Heart right ventricle (tissue), 16 donors: ENCODE data around the gene SMARCD2. TPM values are rescaled to one million over a fixed set of nuclear protein-coding genes. Genes with fewer than 3 reads are reported as not detected.

Experiments
- ATAC-seq, 8 donors: fragments of 200-7000 bp; cut with Tn5 transposase; one replicate each; pipeline ENCODE4 v1.9.1; 2020; ENCODE audit warnings: mild to moderate bottlenecking in 8 of 8, moderate library complexity in 8 of 8, moderate number of reproducible peaks in 1 of 8
- DNase-seq, 2 donors: peaks; one replicate each; pipeline ENCODE4 v3.0.0-alpha.2; 2020
- H3K27ac ChIP-seq, 10 donors: fragments of 200-600 bp; sonication (generic) in 2 of 10; one replicate each; pipeline versions ENCODE4 v1.5.0 to v1.8.0; 2020 to 2022; ENCODE audit warnings: mild to moderate bottlenecking in 3 of 10
- H3K27me3 ChIP-seq, 7 donors: fragments of 200-600 bp; one replicate each; pipeline ENCODE4 v1.8.0; 2021 to 2022; ENCODE audit warnings: mild to moderate bottlenecking in 2 of 7
- H3K36me3 ChIP-seq, 9 donors: fragments of 200-600 bp; sonication (generic) in 1 of 9; one replicate each; pipeline versions ENCODE4 v1.5.0 to v1.8.0; 2020 to 2022; ENCODE audit warnings: mild to moderate bottlenecking in 2 of 9
- H3K4me1 ChIP-seq, 9 donors: fragments of 200-600 bp; sonication (generic) in 1 of 9; one replicate each; pipeline versions ENCODE4 v1.5.0 to v1.8.0; 2020 to 2022; ENCODE audit warnings: mild to moderate bottlenecking in 4 of 9
- H3K4me3 ChIP-seq, 10 donors: fragments of 200-600 bp; sonication (generic) in 2 of 10; one replicate each; pipeline versions ENCODE4 v1.5.0 to v1.8.0; 2020 to 2022; ENCODE audit warnings: mild to moderate bottlenecking in 7 of 10, moderate library complexity in 2 of 10
- H3K9me3 ChIP-seq, 11 donors: fragments of 200-600 bp in 10 of 11; sonication (generic) in 2 of 11; one replicate each; pipeline versions ENCODE4 v1.5.0 to v1.8.0; 2013 to 2022; ENCODE audit warnings: mild to moderate bottlenecking in 2 of 11, control low read depth in 1 of 11, moderate library complexity in 1 of 11
- CTCF ChIP-seq, 9 donors: fragments of 200-600 bp; sonication (generic) in 2 of 9; IDR thresholded peaks; one replicate each; pipeline versions ENCODE4 v1.5.0 to v1.8.0; 2021 to 2022; ENCODE audit warnings: antibody characterized with exemption in 9 of 9, mild to moderate bottlenecking in 5 of 9, moderate library complexity in 1 of 9
- whole genome bisulfite sequencing, 2 donors: extraction: QIAGEN DNeasy Blood & Tissue Kit; methylation state at CpG; one replicate each; pipeline ENCODE4 v1.1.7; 2013; ENCODE audit warnings: inconsistent platforms in 1 of 2; 5-methylcytosine and 5-hydroxymethylcytosine counted together
- intact Hi-C, 10 donors: fragments of 100-400 bp; cut with DNase I; formaldehyde crosslinking; loops; one replicate each; pipeline versions ENCODE4 v1.11.1 to v1.14.2; 2022
- polyA plus RNA-seq, 2 donors: library from polyadenylated mRNA; stranded (reverse); fragments of 200-250 nt; gene quantifications; one replicate each; pipeline ENCODE4 v1.2.3, GENCODE V29; 2013
- total RNA-seq, 10 donors: library from RNA; stranded (reverse); fragmentation: NEBNext Ultra II Directional in 3 of 10; extraction: Animal tissue kit (Norgen Biotek cat#: 25700) in 3 of 10; gene quantifications; one replicate each; pipeline versions ENCODE4 v1.2.1 to v1.2.4, GENCODE V29; 2021 to 2023
- donor health status: Arrhythmogenic right ventricular cardiomyopathy.
- donor health status: ischemic (EF 13 %, LVEDD 7.1; RV severe dilation, severe dysfunction).
- donor health status: healthy with polysubstance abuse.
- donor health status: DM: no; HTN: yes; CAD: no.
- donor health status: DM: no; HTN: no; CAD: no.
- donor health status: ischemic (EF 25% LVEDD 6.9; RV normal size, moderate dysfunction).
- donor health status: ischemic (EF 25% LVEDD 5.7; RV mildly dilated, moderate dysfunction).
- donor health status: healthy.
- donor health status: DM: yes; HTN: yes; CAD: no.
- donor health status: Ischemic cardiomyopathy.
- donor health status: ischemic (EF 35%, LVEDD 5.7; RV mildly dilated, moderate dysfunction).
- donor health status: nonischemic (EF 11% LVEDD 7.7; RV severe dilation, severe dysfunction).
- donor health status: DM: yes; HTN: yes; CAD: no.
- donor health status: PGD.
- donor health status: ischemic (EF 29% LVEDD 5.4; RV normal size, mild dysfunction).
- donor health status: nonischemic (EF 23%, LVEDD 6.1; RV moderate dilation, normal function).

Gene SMARCD2
- total and polyA plus RNA-seq, 12 donors = 11.6 to 35.7 (median 18.4) TPM

- intact Hi-C loops = no loop called here
- WGBS, 2 donors = 93 to 97% methylated on average over 1 of the region's 1 CpG
- Histone ChIP-seq H3K36me3 (peaks cover 0 to 97% (median 33%) of the 10 kb centered on the region in 9 donors), H3K4me1 (peaks cover 0 to 17% (median 6%) of the 10 kb centered on the region in 9 donors), H3K4me3 (no peak overlapping the region), H3K27me3 (no peaks in the 10 kb centered on the region), H3K27ac (no peak overlapping the region), H3K9me3 (no peaks in the 10 kb centered on the region)
- TF ChIP-seq CTCF (IDR thresholded peaks at IDR 0.05) = no peak
- ATAC-seq (no peak), DNase-seq (no peak)
Measured at GRCh38 chr17:63785556-63785955, 56.9 kb downstream of the SMARCD2 start.

GRCh38 chr17:63783522-63783921, 59.0 kb downstream of the SMARCD2 start:
- no peak for TF ChIP-seq CTCF (IDR thresholded peaks at IDR 0.05)
- WGBS, 2 donors = 84 to 91% methylated on average over 6 of the region's 6 CpGs
- Histone ChIP-seq H3K4me3 (no peak overlapping the region), H3K9me3 (no peaks in the 10 kb centered on the region), H3K27me3 (no peaks in the 10 kb centered on the region), H3K27ac (no peak overlapping the region), H3K4me1 (peaks cover 0 to 29% (median 9%) of the 10 kb centered on the region in 9 donors), H3K36me3 (peaks cover 0 to 97% (median 17%) of the 10 kb centered on the region in 9 donors)
- no peak for DNase-seq
- intact Hi-C loops = no loop called here
- ATAC-seq = no peak

Other genes with a start within 250 kb of the SMARCD2 start
- 10 to 100 TPM; 37.2 to 51.4 (median 45.2) TPM for gene TACO1, start 241.8 kb downstream of the SMARCD2 start, total RNA-seq
- 10 to 100 TPM; 33.1 to 52.3 TPM for gene TACO1, start 241.8 kb downstream of the SMARCD2 start, polyA plus RNA-seq
- gene MAP3K3, start 220.3 kb downstream of the SMARCD2 start, total RNA-seq = 10 to 100 TPM; 30.6 to 79.3 (median 50.3) TPM
- gene MAP3K3, start 220.3 kb downstream of the SMARCD2 start, polyA plus RNA-seq = 10 to 100 TPM; 21.1 to 29.4 TPM
- gene LIMD2, start 142.6 kb downstream of the SMARCD2 start, total RNA-seq = 10 to 100 TPM in 1 of 10 donors, 1 to 10 TPM in 9; 1.8 to 30.6 (median 3.3) TPM
- 10 to 100 TPM in 1 of 2 donors, 1 to 10 TPM in 1; 8.2 to 10.0 TPM for gene LIMD2, start 142.6 kb downstream of the SMARCD2 start, polyA plus RNA-seq
- 10 to 100 TPM; 12.2 to 19.0 (median 17.7) TPM for gene STRADA, start 100.9 kb downstream of the SMARCD2 start, total RNA-seq
- gene STRADA, start 100.9 kb downstream of the SMARCD2 start, polyA plus RNA-seq = 10 to 100 TPM; 15.7 to 30.0 TPM
- gene CCDC47, start 69.1 kb downstream of the SMARCD2 start, total RNA-seq = 100 to 1,000 TPM in 3 of 10 donors, 10 to 100 TPM in 7; 76.7 to 153 (median 90.6) TPM
- gene CCDC47, start 69.1 kb downstream of the SMARCD2 start, polyA plus RNA-seq = 10 to 100 TPM; 32.0 to 86.7 TPM
- gene DDX42, start 68.5 kb downstream of the SMARCD2 start, total RNA-seq = 10 to 100 TPM; 54.8 to 69.9 (median 65.0) TPM
- 10 to 100 TPM; 27.7 to 56.4 TPM for gene DDX42, start 68.5 kb downstream of the SMARCD2 start, polyA plus RNA-seq
- 100 to 1,000 TPM in 9 of 10 donors, 10 to 100 TPM in 1; 92.9 to 153 (median 119) TPM for gene PSMC5, start 15.3 kb downstream of the SMARCD2 start, total RNA-seq
- gene PSMC5, start 15.3 kb downstream of the SMARCD2 start, polyA plus RNA-seq = 100 to 1,000 TPM; 161 to 228 TPM
- 10 to 100 TPM; 17.5 to 43.0 (median 28.4) TPM for gene FTSJ3, start 15.0 kb downstream of the SMARCD2 start, total RNA-seq
- gene FTSJ3, start 15.0 kb downstream of the SMARCD2 start, polyA plus RNA-seq = 10 to 100 TPM; 14.0 to 29.9 TPM
- not detected for gene CSH2, start 31.0 kb upstream of the SMARCD2 start, total RNA-seq
- not detected for gene CSH2, start 31.0 kb upstream of the SMARCD2 start, polyA plus RNA-seq
- not detected for gene GH2, start 39.3 kb upstream of the SMARCD2 start, total RNA-seq
- gene GH2, start 39.3 kb upstream of the SMARCD2 start, polyA plus RNA-seq = not detected
- not detected for gene CSH1, start 53.9 kb upstream of the SMARCD2 start, total RNA-seq
- gene CSH1, start 53.9 kb upstream of the SMARCD2 start, polyA plus RNA-seq = not detected
- gene CSHL1, start 68.6 kb upstream of the SMARCD2 start, total RNA-seq = not detected
- not detected for gene CSHL1, start 68.6 kb upstream of the SMARCD2 start, polyA plus RNA-seq
- gene GH1, start 76.2 kb upstream of the SMARCD2 start, total RNA-seq = not detected
- not detected for gene GH1, start 76.2 kb upstream of the SMARCD2 start, polyA plus RNA-seq
- 1 to 10 TPM; 2.2 to 7.8 (median 3.4) TPM for gene CD79B, start 89.6 kb upstream of the SMARCD2 start, total RNA-seq
- gene CD79B, start 89.6 kb upstream of the SMARCD2 start, polyA plus RNA-seq = 10 to 100 TPM in 1 of 2 donors, 1 to 10 TPM in 1; 5.8 to 11.6 TPM
- gene SCN4A, start 130.2 kb upstream of the SMARCD2 start, total RNA-seq = 1 to 10 TPM in 1 of 10 donors, under 1 TPM in 9; 0.19 to 2.4 (median 0.53) TPM
- gene SCN4A, start 130.2 kb upstream of the SMARCD2 start, polyA plus RNA-seq = 1 to 10 TPM in 1 of 2 donors, under 1 TPM in 1; 0.33 to 2.9 TPM
- gene PRR29, start 155.7 kb upstream of the SMARCD2 start, total RNA-seq = under 1 TPM in 6 of 10 donors, not detected in 4; 0.21 to 0.44 (median 0.29) TPM
- gene PRR29, start 155.7 kb upstream of the SMARCD2 start, polyA plus RNA-seq = under 1 TPM; 0.29 to 0.66 TPM
- gene ICAM2, start 177.9 kb upstream of the SMARCD2 start, total RNA-seq = 10 to 100 TPM; 25.2 to 70.2 (median 32.4) TPM
- 100 to 1,000 TPM in 1 of 2 donors, 10 to 100 TPM in 1; 83.9 to 117 TPM for gene ICAM2, start 177.9 kb upstream of the SMARCD2 start, polyA plus RNA-seq